GM21447 (cell line): Measurements from ENCODE around the gene COL20A1.

Experiments used
- ATAC-seq: cut with Tn5 transposase; IDR thresholded peaks from one replicate; pipeline ENCODE4 v1.9.1; 2021; ENCODE audit not compliant: unreplicated experiment

The COL20A1 gene

DNA sequence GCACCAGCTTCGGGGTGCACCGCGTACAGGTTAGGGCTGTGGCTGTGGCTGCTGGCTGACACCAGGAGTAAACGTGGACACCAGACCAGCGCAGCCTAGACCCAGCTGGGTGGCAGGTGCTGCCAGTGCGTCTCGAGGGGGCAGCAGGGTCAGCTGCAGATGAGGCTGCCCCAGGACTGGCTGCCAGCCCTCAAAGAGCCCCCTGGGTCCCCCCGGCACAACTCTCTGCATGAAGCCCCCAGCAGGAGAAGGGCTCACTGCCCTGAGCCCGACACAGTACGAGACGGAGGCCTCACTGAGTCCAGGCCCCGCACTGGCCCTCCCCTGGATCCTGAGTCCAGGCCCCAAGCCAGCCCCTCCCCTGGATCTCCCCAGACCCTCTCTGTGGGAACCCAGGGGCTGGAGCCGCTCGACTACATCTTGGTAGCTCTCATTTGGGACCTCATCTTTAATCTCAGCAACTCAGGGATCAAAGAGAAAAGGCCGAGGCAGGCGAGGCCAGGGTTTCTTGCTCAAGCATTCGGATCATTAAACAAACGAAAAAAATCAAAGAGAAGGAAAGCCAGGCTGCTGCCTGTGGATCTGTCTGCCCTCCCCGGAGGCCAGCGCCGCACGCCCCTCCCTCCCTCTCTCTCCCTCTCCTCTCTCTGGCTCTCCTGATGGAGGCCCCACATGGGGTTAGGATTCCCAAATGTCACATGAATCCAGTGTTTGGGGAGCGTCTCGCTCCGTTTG lies 31.8 kb upstream of the COL20A1 start:
- ATAC-seq: no peak

DNA sequence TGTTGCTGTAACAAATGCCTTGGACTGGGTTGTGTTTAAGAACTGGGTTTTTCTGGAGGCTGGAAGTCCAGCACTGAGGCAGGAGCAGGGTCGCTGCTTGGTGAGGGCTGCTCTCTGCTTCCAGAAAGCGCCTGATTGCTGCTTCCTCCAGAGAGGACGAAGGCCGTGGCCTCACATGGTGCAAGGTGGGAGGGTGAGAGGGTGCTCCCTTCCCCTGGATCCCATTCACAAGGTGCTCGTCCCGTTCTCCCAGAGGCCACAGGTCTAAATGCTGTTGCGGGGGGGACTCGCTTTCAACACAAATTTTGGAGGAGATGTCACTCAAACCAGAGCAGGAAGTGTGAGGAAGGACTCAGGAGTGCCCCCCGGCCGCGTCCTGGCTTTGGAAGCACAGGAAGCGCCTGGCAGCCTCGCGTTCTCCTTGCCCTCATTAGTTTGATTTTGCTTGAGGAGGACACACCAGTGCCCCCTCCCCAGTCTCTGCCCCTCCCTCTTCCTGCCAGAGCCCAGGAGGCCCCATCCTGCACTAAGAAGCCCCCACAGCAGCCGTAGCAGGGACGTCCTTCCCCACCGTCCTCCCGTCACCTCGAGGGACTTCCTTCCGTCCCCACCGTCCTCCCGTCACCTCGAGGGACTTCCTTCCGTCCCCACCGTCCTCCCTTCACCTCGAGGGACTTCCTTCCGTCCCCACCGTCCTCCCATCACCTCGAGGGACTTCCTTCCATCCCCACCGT lies 31.0 kb upstream of the COL20A1 start:
- no peak for ATAC-seq

- ATAC-seq: no peak
Observed at GRCh38 chr20:63262836-63263235, 30.1 kb upstream of the COL20A1 start.

DNA sequence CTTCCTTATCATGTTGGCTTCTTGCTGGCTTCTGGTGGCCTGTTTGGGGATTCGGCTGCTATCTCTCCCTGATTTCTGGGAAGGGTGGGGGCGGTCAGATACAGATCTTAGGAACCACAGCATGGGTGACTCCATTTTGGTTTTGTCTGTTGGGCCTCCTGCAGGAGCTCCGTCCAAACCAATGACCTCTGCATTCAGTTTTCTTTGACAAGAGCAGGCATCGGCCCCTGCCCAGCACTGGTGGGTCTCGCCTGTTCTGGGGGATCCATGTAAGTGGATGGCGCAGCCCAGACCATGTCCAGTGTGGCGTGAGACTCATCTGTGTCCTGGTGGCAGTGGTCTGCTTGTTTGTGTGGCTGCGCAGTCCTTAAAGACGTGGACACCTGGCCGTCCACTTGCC lies 29.0 kb upstream of the COL20A1 start:
- no peak for ATAC-seq

DNA sequence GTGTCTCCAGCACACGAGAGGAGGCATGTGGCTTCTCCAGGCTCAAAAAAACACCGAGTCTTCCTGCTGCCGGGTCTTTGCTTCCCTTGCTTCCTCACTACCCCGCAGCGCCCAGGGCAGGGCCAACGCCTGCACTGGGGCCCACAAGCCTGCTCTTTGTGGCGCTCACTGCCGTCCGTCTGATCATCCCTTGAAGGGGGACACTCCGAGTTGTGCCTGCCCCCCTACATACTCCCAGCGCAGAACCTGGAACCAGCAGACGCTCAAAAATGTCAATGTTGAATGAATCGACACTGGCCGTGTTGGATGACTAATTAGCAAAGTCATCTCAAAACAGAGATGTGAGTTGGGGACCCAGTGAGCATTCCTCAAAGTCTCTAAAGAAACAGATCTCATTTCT lies 28.5 kb upstream of the COL20A1 start:
- no peak for ATAC-seq

DNA sequence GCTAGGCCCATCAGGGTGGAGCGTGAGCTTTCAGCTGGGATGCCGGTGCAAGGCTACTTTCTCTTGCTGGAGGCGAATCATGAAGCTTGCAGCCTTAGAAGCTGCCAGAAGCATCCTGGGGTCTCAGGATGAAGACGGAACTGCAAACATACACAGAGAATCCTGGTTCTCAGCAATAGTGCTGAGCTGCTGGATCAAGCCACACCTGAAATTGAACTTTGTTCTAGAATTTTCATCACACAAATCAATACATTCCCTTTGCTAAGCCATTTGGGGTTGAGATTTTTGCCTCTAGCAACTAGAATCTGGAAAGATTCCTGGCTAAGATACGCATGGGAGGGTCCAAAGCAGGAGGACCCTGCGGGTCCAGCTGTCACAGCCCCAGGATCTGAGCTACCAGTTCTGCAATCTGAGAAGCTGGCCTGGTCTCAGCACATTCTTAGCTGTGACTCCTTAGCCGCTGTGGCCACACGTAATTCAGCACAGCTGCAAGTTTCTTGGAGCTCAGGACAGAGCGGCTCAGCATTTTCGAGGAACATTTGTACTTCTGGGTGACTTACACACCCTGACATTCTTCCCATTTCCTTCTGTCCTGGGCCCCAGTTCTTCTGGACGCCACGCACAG lies 27.0 kb upstream of the COL20A1 start:
- ATAC-seq: no peak

DNA sequence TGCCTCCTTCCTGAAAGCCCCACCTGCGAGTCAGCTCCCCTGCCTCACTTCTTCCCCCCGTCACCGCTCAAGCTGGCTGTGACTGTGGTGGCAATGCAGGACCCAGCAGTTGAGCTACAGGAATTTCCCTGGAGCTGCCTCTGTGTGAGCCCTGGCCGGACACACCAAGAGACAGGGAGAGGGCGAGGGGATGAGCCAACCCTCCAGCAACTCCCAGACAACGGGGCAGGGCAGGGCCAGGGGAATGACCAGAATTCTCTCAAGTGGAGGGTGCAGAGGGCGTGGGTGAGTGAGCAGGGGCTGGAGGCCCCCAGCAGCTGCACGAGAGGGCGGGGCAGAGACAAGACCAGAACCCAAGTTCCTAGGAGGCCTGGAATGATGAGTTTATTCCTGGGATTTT lies 25.3 kb upstream of the COL20A1 start:
- no peak for ATAC-seq

DNA sequence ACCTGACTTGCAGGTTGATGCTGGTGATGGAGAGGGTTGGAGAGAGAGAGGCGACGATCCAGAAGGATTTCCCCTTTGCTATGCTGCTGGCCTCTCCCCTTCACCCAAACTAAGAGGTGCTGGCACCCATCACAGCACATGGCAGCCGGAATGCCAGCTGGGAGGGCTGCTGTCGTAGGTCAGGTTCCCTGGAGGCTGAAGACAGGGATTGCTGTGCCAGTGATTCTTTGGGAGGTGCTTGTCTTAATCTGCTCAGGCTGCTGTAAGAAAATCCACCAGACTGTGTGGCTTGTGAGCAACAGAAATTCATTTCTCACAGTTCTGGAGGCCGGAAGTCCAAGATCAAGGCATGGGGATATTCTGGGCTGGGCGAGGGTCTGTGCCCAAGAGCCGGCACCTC lies 24.7 kb upstream of the COL20A1 start:
- ATAC-seq: no peak

GRCh38 chr20:63268671-63269439 lies 24.1 kb upstream of the COL20A1 start:
- no peak for ATAC-seq

GRCh38 chr20:63269724-63270123 lies 23.3 kb upstream of the COL20A1 start:
- no peak for ATAC-seq

- ATAC-seq: no peak
Observed at GRCh38 chr20:63270606-63271325, 22.2 kb upstream of the COL20A1 start.

GRCh38 chr20:63272105-63273058 lies 20.6 kb upstream of the COL20A1 start, which contains the start of gene ARFGAP1:
Gene ARFGAP1 (plus strand): TSS chr20:63272813. CDS start chr20:63275581, 2,768 bp downstream.
- ATAC-seq: peak; percentile 86

- ATAC-seq: no peak
Observed at GRCh38 chr20:63273059-63273579, 19.9 kb upstream of the COL20A1 start.

- ATAC-seq: no peak
Observed at GRCh38 chr20:63273635-63274380, 19.2 kb upstream of the COL20A1 start.

DNA sequence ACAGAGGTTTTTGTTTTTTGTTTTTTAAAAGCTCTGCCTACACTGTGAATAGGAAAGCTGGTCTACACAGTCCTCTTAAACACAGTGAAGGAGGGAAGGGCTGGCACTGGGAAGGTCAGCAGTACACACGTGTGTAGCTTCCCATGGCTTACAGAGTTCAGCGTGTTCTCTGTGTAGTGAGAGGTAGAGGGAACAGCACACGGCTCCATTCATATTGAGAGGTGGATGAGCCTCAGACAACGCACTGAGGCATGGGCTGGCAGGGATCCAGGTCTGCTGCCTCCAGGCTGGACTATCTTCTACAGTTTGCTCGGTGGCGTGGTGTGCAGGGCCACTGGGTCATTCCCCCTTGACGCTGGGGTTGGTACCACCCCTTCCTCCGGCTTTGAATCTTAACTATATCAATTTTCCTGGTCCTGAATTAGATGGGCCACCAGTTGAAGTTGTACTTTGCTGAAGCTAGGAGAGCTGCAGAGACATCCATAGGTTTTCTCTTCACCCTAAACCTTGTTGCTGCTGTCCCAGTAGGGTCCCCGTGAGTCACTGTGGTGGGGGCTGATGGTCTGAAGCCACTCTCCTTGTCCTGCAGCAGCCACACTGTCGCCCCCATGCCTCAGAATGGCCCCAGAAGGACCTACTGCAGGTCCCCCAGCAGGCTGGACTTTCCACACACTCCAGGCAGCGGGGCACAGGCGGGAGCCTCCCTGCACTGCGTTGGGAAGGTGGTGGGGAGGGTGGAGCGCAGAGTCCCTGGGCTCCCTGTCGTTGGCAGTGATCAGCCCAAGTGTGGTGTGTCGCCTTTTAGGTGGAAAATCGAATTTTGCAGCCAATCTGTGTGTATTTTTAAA lies 18.4 kb upstream of the COL20A1 start:
- no peak for ATAC-seq

DNA sequence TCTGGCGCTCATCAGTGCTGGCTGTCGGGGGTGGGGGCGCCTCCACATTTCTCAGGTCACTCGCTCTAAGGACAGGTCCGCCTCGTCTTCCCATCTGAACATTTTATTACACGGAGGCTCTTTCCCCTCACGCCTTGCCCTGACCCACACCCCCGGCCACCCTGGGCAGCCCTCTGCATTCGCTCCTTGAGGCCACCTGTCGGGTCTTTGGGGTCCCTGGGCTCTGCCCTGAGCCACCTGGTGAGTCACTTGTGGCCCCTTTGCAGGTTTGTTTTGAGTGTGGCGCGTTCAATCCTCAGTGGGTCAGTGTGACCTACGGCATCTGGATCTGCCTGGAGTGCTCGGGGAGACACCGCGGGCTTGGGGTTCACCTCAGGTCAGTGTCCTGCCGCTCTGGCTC lies 17.2 kb upstream of the COL20A1 start:
- ATAC-seq: no peak

GRCh38 chr20:63276956-63277355 lies 16.0 kb upstream of the COL20A1 start:
- no peak for ATAC-seq
